ENCODE results near the gene XPNPEP1. TPM values are rescaled to one million over a fixed set of nuclear protein-coding genes. Genes with fewer than 3 reads are reported as not detected.

Gene XPNPEP1
- total RNA-seq, 2 experiments from 2014 or later: 92.9 to 99.4 TPM

GRCh38 chr10:109871476-109871875 is 51.8 kb downstream of the XPNPEP1 start:
- Mint-ChIP-seq H3K4me1 (peaks cover 4% of the 10 kb centered on the region), H3K9me3 (no peaks in the 10 kb centered on the region), H3K27ac (no peak overlapping the region), H3K36me3 (peaks cover 38% of the 10 kb centered on the region), H3K27me3 (no peaks in the 10 kb centered on the region), H3K4me3 (no peak overlapping the region)
- DNase-seq: no peak
- POLR2A ChIA-PET: no interaction called here
- ATAC-seq (ENCODE audit: low read depth): no peak

- POLR2A ChIA-PET: no interaction called here
- DNase-seq (no peak), ATAC-seq (ENCODE audit: low read depth) (no peak)
- Mint-ChIP-seq H3K9me3 (peaks cover 6% of the 10 kb centered on the region), H3K4me1 (peaks cover 2% of the 10 kb centered on the region), H3K4me3 (no peak overlapping the region), H3K27me3 (no peaks in the 10 kb centered on the region), H3K27ac (no peak overlapping the region), H3K36me3 (peaks cover 66% of the 10 kb centered on the region)
Observed at GRCh38 chr10:109866995-109867635, 56.2 kb downstream of the XPNPEP1 start.

GRCh38 chr10:109866168-109866994 is 56.9 kb downstream of the XPNPEP1 start:
- Mint-ChIP-seq H3K4me3 (no peak overlapping the region), H3K4me1 (no peaks in the 10 kb centered on the region), H3K9me3 (peaks cover 6% of the 10 kb centered on the region), H3K27me3 (no peaks in the 10 kb centered on the region), H3K27ac (no peak overlapping the region), H3K36me3 (peaks cover 63% of the 10 kb centered on the region)
- no peak for ATAC-seq (ENCODE audit: low read depth)
- no peak for DNase-seq
- POLR2A ChIA-PET: no interaction called here

DNA sequence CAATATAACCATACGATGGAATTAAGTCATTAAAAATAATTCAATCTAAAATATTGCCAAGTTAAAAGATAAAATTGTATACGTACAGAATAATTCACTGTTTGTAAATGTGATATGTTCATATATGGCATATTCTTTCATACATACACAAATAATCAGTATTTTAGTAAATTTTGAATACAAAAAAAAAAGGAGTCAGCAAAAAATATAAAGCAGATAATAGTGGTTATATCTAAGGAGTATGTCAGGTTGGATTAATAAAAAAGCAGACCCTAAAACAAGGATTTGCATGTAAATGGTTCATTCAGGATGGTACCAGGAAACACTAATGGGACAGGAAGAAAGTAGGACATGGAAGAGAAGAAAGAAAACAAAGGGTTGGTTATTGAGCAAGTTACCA is 59.5 kb downstream of the XPNPEP1 start:
- no peak for DNase-seq
- Mint-ChIP-seq H3K4me3 (no peak overlapping the region), H3K27me3 (no peaks in the 10 kb centered on the region), H3K9me3 (peaks cover 6% of the 10 kb centered on the region), H3K4me1 (peaks cover 1% of the 10 kb centered on the region), H3K27ac (no peak overlapping the region), H3K36me3 (peaks cover 63% of the 10 kb centered on the region)
- ATAC-seq (ENCODE audit: low read depth): no peak
- POLR2A ChIA-PET: no interaction called here

DNA sequence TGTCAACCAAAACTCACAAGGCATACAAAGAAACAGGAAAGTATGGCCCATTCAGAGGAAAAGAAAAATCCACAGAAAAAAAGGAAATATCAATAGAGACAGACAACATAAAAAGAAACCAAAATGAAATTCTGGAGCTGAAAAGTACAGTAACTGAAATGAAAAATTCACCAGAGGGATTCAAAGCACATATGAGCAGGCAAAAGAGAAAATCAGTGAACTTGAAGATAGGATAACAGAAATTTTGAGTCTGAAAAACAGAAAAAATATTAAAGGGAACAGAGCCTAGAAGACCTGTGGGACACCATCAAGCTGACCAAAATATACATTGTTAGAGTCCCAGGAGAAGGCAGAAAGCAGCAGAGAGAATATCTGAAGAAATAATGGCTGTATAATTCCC is 60.6 kb downstream of the XPNPEP1 start:
- Mint-ChIP-seq H3K4me1 (peaks cover 1% of the 10 kb centered on the region), H3K9me3 (peaks cover 6% of the 10 kb centered on the region), H3K27me3 (no peaks in the 10 kb centered on the region), H3K36me3 (peaks cover 53% of the 10 kb centered on the region), H3K27ac (no peak overlapping the region), H3K4me3 (no peak overlapping the region)
- ATAC-seq (ENCODE audit: low read depth) (no peak), DNase-seq (no peak)
- POLR2A ChIA-PET: interaction anchor here (0.7 kb wide), 1 partner anchor 72 kb away, joined by 3 read pairs; no protein-coding TSS in a partner anchor

GRCh38 chr10:109862041-109862440 is 61.3 kb downstream of the XPNPEP1 start:
- no peaks in the 10 kb centered on the region for H3K27me3 Mint-ChIP-seq
- H3K27ac Mint-ChIP-seq: no peak overlapping the region
- DNase-seq (no peak), ATAC-seq (ENCODE audit: low read depth) (no peak)
- peaks cover 6% of the 10 kb centered on the region for H3K9me3 Mint-ChIP-seq
- H3K4me1 Mint-ChIP-seq: peaks cover 1% of the 10 kb centered on the region
- H3K4me3 Mint-ChIP-seq: no peak overlapping the region
- POLR2A ChIA-PET: interaction anchor here (0.7 kb wide), 1 partner anchor 72 kb away, joined by 3 read pairs; no protein-coding TSS in a partner anchor
- H3K36me3 Mint-ChIP-seq: peaks cover 51% of the 10 kb centered on the region

- H3K36me3 Mint-ChIP-seq: peaks cover 47% of the 10 kb centered on the region
- POLR2A ChIA-PET: no interaction called here
- no peak overlapping the region for H3K27ac Mint-ChIP-seq
- H3K9me3 Mint-ChIP-seq: peaks cover 6% of the 10 kb centered on the region
- ATAC-seq (ENCODE audit: low read depth) (no peak), DNase-seq (no peak)
- no peak overlapping the region for H3K4me3 Mint-ChIP-seq
- no peaks in the 10 kb centered on the region for H3K27me3 Mint-ChIP-seq
- H3K4me1 Mint-ChIP-seq: peaks cover 1% of the 10 kb centered on the region
Observed at GRCh38 chr10:109861081-109861480, 62.2 kb downstream of the XPNPEP1 start.

- H3K9me3 Mint-ChIP-seq: peaks cover 6% of the 10 kb centered on the region
- DNase-seq: no peak
- H3K4me1 Mint-ChIP-seq: peaks cover 1% of the 10 kb centered on the region
- no peak overlapping the region for H3K4me3 Mint-ChIP-seq
- peaks cover 29% of the 10 kb centered on the region for H3K36me3 Mint-ChIP-seq
- POLR2A ChIA-PET: no interaction called here
- no peak for ATAC-seq (ENCODE audit: low read depth)
- no peaks in the 10 kb centered on the region for H3K27me3 Mint-ChIP-seq
- no peak overlapping the region for H3K27ac Mint-ChIP-seq
Observed at GRCh38 chr10:109859221-109859620, 64.1 kb downstream of the XPNPEP1 start.

DNA sequence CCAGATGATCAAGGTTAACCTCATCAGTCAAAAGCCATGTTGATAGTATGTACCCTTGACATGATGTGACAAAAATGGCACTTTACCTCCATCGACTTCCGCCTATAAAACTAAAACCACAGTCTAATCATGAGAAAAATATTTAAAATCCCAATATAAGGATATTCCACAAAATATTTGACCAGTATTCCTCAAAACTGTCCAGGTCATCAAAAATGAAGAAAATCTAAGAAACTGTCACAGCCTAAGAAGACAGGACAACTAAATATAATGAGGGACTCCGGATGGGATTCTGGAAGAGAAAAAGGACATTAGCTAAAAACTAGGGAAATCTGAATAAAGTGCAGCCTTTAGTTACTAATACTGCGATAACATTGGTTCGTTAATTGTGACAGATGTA is 67.6 kb downstream of the XPNPEP1 start:
- POLR2A ChIA-PET: no interaction called here
- DNase-seq: no peak
- ATAC-seq (ENCODE audit: low read depth): no peak
- H3K27me3 Mint-ChIP-seq: no peaks in the 10 kb centered on the region
- H3K9me3 Mint-ChIP-seq: no peaks in the 10 kb centered on the region
- H3K36me3 Mint-ChIP-seq: peaks cover 11% of the 10 kb centered on the region
- peaks cover 18% of the 10 kb centered on the region for H3K4me1 Mint-ChIP-seq
- no peak overlapping the region for H3K27ac Mint-ChIP-seq
- H3K4me3 Mint-ChIP-seq: no peak overlapping the region

DNA sequence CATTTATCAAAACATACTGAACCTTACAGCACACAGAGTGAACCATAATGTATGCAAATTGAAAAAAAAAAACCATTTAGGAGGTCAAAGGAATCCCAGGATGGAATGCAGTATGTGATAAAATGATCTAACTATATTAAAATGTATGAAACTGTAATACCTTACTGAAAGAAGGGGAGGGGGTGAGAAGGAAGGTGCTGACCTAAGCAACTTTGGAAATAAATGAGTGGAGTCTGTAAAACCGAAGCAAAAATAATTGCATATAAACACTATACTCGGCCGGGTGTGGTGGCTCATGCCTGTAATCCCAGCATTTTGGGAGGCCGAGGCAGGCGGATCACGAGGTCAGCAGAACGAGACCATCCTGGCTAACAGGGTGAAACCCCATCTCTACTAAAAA is 69.4 kb downstream of the XPNPEP1 start:
- H3K4me1 Mint-ChIP-seq: peaks cover 17% of the 10 kb centered on the region
- H3K27ac Mint-ChIP-seq: no peak overlapping the region
- no peak overlapping the region for H3K4me3 Mint-ChIP-seq
- POLR2A ChIA-PET: no interaction called here
- no peaks in the 10 kb centered on the region for H3K27me3 Mint-ChIP-seq
- no peaks in the 10 kb centered on the region for H3K9me3 Mint-ChIP-seq
- no peak for DNase-seq
- ATAC-seq (ENCODE audit: low read depth): no peak
- peaks cover under 1% of the 10 kb centered on the region for H3K36me3 Mint-ChIP-seq

GRCh38 chr10:109852475-109853037 is 70.8 kb downstream of the XPNPEP1 start:
- Mint-ChIP-seq H3K36me3 (no peaks in the 10 kb centered on the region), H3K4me3 (no peak overlapping the region), H3K27me3 (no peaks in the 10 kb centered on the region), H3K27ac (no peak overlapping the region), H3K9me3 (no peaks in the 10 kb centered on the region), H3K4me1 (peaks cover 17% of the 10 kb centered on the region)
- DNase-seq (peak; percentile 74), ATAC-seq (ENCODE audit: low read depth) (peak; percentile 85)
- POLR2A ChIA-PET: no interaction called here

DNA sequence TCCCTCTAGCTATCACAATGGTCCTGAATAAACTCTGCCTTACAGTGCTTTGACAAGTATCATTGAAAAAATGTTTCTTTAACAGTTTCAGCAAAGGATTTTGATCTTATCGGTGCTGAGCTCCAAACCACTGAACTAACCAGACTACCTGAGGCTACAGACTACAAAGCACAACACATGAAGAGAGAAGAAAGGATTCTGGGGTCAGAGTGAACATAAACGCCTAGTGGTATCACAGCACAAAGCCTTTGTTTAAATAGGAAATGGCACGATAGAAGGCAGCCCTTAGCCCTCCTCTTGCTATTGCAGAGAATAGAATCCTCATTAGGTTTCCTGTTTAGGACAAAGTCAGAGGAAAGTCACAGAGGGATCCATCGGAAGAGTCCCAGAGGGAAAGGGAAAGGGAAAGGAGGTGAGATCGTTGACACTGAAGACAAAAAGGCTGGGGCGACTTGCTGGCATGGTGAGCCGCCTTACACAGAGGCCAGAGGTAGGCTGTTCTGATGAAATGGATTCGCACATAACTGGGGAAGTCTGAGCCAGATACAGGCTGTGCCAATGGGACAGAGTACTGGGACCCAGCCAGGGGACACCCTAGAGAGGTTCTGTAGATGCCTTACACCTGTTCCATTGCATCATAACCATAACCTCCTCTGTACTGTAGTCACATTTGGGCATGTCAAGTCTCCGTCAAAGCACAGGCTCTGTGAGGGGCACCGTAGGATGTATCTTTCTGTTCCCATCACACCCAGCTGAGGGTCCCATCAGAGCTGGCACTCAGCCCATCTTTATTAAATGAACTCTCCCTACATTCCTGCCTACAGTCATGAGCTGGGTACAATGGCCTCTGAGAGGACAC is 71.5 kb downstream of the XPNPEP1 start:
- POLR2A ChIA-PET: no interaction called here
- H3K27ac Mint-ChIP-seq: no peak overlapping the region
- H3K36me3 Mint-ChIP-seq: no peaks in the 10 kb centered on the region
- DNase-seq (no peak), ATAC-seq (ENCODE audit: low read depth) (no peak)
- peaks cover 17% of the 10 kb centered on the region for H3K4me1 Mint-ChIP-seq
- H3K4me3 Mint-ChIP-seq: no peak overlapping the region
- peaks cover under 1% of the 10 kb centered on the region for H3K27me3 Mint-ChIP-seq
- no peaks in the 10 kb centered on the region for H3K9me3 Mint-ChIP-seq

DNA sequence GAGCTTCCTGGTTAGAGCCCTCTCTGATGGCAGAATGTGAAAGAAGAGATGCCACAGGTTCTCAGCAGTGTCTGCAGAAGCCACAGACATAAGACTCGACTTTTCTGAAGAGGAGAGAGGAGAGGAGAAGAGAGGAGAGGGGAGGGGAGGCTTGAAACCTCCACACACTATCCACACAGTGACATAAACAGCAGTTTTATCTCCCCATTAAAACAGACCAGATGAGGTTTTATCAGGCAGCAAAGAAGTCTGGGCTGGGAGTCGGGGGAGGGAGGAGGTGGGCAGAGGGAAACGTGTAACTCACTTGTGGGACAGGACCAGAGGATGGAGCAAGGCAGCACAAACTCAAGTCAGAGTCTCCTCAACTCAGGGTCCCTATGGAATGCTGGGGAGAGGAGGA is 76.5 kb downstream of the XPNPEP1 start:
- DNase-seq (no peak), ATAC-seq (ENCODE audit: low read depth) (no peak)
- H3K4me3 Mint-ChIP-seq: no peak overlapping the region
- H3K27ac Mint-ChIP-seq: no peak overlapping the region
- POLR2A ChIA-PET: no interaction called here
- peaks cover 10% of the 10 kb centered on the region for H3K27me3 Mint-ChIP-seq
- H3K9me3 Mint-ChIP-seq: no peaks in the 10 kb centered on the region
- no peaks in the 10 kb centered on the region for H3K36me3 Mint-ChIP-seq
- peaks cover 5% of the 10 kb centered on the region for H3K4me1 Mint-ChIP-seq

All from activated naive CD8-positive, alpha-beta T cell treated with anti-CD3 and anti-CD28 coated beads, Interleukin-2, amount 10 ng/mL, durations not matched to agents 7 days and 5 days (primary cell).